ENCODE data around the gene CHCHD3. TPM values are rescaled to one million over a fixed set of nuclear protein-coding genes. Genes with fewer than 3 reads are reported as not detected.

CHCHD3 gene
- total and polyA plus RNA-seq, 9 of the 15 experiments (the other 6 are each of a cell fraction or from before 2014, with no cell fraction given) = 66.2 to 279 (median 204) TPM

DNA sequence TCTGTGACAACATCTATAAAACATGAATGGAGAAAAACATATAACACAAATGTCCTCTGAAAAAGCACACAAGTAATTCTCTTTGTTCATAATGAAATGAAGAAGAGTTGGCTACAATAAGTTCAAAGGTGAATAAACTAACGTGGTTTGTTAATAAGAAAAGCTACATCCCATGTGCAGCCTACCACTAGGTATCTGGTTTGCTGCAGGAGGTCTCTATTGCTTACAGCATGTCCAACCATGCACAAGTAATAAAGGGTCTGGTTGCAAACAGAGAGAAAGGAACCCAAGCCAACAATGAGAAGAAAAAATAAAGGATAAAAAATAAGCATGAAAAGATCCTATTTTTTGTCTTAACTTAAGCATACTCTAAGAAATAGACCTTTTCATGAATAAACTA, 139.2 kb downstream of the CHCHD3 start:
- ChIA-PET CTCF (ENCODE audit: low intra/inter-chr PET ratio) (no interaction called here), POLR2A (no interaction called here)
- Histone ChIP-seq H3K9me1 (ENCODE audit: control insufficient read depth, insufficient read depth, low read length) (peaks cover 4% of the 10 kb centered on the region), H3K4me1 (replicated peaks in 1 of 2; ENCODE audit: control insufficient read depth in 2 of 2, insufficient read depth in 2 of 2, low read length in 2 of 2) (no peaks in the 10 kb centered on the region), H3K4me3 (no peak overlapping the region), H3K9ac (ENCODE audit: insufficient read depth in 1 of 2, low read depth in 2 of 2, low read length in 2 of 2) (no peak overlapping the region), H4K20me1 (replicated peaks; ENCODE audit: control insufficient read depth, insufficient read depth, low read length) (no peaks in the 10 kb centered on the region), H3K36me3 (ENCODE audit: control insufficient read depth, insufficient read depth, low read length) (peaks cover 7% of the 10 kb centered on the region; the same call in 2 of the 3 replicates), H3K27ac (ENCODE audit: extremely low read depth, low read depth, low read length) (no peak overlapping the region), H3K27me3 (ENCODE audit: control insufficient read depth in 2 of 2, insufficient read depth in 2 of 2, low read length in 2 of 2) (no peaks in the 10 kb centered on the region), H3K4me2 (ENCODE audit: insufficient read depth, low read length) (no peak overlapping the region), H3K9me3 (replicated peaks; ENCODE audit: control insufficient read depth, insufficient read depth, low read depth, low read length) (no peaks in the 10 kb centered on the region), H3K79me2 (ENCODE audit: control insufficient read depth, insufficient read depth, low read length) (peaks cover 4% of the 10 kb centered on the region; the same call in 1 of the 3 replicates), H2AFZ (ENCODE audit: low read depth, low read length) (no peak overlapping the region)
- intact Hi-C loops (cut with micrococcal nuclease) (no loop called here), in situ Hi-C loops (cut with MboI) (no loop called here)
- FAIRE-seq (no peak), DNase-seq (ENCODE audit: extremely low read depth in 1 of 4, low spot score in 3 of 4) (no peak), ATAC-seq (no peak)
- TF ChIP-seq, protein P1, sequence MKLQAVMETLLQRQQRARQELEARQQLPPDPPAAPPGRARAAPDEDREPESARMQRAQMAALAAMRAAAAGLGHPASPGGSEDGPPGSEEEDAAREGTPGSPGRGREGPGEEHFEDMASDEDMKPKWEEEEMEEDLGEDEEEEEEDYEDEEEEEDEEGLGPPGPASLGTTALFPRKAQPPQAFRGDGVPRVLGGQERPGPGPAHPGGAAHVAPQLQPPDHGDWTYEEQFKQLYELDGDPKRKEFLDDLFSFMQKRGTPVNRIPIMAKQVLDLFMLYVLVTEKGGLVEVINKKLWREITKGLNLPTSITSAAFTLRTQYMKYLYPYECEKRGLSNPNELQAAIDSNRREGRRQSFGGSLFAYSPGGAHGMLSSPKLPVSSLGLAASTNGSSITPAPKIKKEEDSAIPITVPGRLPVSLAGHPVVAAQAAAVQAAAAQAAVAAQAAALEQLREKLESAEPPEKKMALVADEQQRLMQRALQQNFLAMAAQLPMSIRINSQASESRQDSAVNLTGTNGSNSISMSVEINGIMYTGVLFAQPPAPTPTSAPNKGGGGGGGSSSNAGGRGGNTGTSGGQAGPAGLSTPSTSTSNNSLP (IDR thresholded peaks at IDR 0.05; ENCODE audit: borderline replicate concordance, low read depth, low read length) = no peak
- TF ChIP-seq EP300 (IDR thresholded peaks at IDR 0.05; ENCODE audit: low read length) (no peak), SUPT5H (IDR thresholded peaks at IDR 0.05) (no peak), ZNF77 (CRISPR knock-in tag; IDR thresholded peaks at IDR 0.05) (no peak), ZNF384 (IDR thresholded peaks at IDR 0.05; ENCODE audit: low read depth, low read length) (no peak), ZNF24 (IDR thresholded peaks at IDR 0.05) (no peak)
- TF ChIP-seq, protein P2, sequence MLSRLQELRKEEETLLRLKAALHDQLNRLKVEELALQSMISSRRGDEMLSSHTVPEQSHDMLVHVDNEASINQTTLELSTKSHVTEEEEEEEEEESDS (CRISPR knock-in tag; IDR thresholded peaks at IDR 0.05) = no peak
- TF ChIP-seq, protein P3, sequence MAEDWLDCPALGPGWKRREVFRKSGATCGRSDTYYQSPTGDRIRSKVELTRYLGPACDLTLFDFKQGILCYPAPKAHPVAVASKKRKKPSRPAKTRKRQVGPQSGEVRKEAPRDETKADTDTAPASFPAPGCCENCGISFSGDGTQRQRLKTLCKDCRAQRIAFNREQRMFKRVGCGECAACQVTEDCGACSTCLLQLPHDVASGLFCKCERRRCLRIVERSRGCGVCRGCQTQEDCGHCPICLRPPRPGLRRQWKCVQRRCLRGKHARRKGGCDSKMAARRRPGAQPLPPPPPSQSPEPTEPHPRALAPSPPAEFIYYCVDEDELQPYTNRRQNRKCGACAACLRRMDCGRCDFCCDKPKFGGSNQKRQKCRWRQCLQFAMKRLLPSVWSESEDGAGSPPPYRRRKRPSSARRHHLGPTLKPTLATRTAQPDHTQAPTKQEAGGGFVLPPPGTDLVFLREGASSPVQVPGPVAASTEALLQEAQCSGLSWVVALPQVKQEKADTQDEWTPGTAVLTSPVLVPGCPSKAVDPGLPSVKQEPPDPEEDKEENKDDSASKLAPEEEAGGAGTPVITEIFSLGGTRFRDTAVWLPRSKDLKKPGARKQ (CRISPR knock-in tag; IDR thresholded peaks at IDR 0.05) = no peak
- BruUV-seq (replicated peaks) = no TSS peak
- 78% methylated on average over 1 of the region's 1 CpG for WGBS (ENCODE audit: insufficient coverage, low coverage, missing lambda C conversion rate)

Data from K562 (cell line).